ENCODE data around the gene ALKBH5. TPM values are rescaled to one million over a fixed set of nuclear protein-coding genes. Genes with fewer than 3 reads are reported as not detected.

ALKBH5 gene
- total and polyA plus RNA-seq, 9 of the 15 experiments (the other 6 are each of a cell fraction or from before 2014, with no cell fraction given), result 11.4 to 70.0 (median 47.4) TPM

GRCh38 chr17:18225121-18225641 is 41.6 kb downstream of the ALKBH5 start, which contains the start of gene LLGL1 (continued):
- TF ChIP-seq, protein P1, sequence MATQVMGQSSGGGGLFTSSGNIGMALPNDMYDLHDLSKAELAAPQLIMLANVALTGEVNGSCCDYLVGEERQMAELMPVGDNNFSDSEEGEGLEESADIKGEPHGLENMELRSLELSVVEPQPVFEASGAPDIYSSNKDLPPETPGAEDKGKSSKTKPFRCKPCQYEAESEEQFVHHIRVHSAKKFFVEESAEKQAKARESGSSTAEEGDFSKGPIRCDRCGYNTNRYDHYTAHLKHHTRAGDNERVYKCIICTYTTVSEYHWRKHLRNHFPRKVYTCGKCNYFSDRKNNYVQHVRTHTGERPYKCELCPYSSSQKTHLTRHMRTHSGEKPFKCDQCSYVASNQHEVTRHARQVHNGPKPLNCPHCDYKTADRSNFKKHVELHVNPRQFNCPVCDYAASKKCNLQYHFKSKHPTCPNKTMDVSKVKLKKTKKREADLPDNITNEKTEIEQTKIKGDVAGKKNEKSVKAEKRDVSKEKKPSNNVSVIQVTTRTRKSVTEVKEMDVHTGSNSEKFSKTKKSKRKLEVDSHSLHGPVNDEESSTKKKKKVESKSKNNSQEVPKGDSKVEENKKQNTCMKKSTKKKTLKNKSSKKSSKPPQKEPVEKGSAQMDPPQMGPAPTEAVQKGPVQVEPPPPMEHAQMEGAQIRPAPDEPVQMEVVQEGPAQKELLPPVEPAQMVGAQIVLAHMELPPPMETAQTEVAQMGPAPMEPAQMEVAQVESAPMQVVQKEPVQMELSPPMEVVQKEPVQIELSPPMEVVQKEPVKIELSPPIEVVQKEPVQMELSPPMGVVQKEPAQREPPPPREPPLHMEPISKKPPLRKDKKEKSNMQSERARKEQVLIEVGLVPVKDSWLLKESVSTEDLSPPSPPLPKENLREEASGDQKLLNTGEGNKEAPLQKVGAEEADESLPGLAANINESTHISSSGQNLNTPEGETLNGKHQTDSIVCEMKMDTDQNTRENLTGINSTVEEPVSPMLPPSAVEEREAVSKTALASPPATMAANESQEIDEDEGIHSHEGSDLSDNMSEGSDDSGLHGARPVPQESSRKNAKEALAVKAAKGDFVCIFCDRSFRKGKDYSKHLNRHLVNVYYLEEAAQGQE (IDR thresholded peaks at IDR 0.05; ENCODE audit: borderline replicate concordance), result no peak
- TF ChIP-seq, protein P1 (CRISPR knock-in tag; IDR thresholded peaks at IDR 0.05; ENCODE audit: low read depth), result no peak
- no peak for TF ChIP-seq SRSF7 (optimal IDR thresholded peaks at IDR 0.05; ENCODE audit: low read depth, low read length)
- TF ChIP-seq, protein P2, sequence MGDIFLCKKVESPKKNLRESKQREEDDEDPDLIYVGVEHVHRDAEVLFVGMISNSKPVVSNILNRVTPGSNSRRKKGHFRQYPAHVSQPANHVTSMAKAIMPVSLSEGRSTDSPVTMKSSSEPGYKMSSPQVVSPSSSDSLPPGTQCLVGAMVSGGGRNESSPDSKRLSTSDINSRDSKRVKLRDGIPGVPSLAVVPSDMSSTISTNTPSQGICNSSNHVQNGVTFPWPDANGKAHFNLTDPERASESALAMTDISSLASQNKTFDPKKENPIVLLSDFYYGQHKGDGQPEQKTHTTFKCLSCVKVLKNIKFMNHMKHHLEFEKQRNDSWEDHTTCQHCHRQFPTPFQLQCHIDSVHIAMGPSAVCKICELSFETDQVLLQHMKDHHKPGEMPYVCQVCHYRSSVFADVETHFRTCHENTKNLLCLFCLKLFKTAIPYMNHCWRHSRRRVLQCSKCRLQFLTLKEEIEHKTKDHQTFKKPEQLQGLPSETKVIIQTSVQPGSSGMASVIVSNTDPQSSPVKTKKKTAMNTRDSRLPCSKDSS (IDR thresholded peaks at IDR 0.05; ENCODE audit: low read depth, partially characterized antibody), result no peak
- TF ChIP-seq RBM22 (IDR thresholded peaks at IDR 0.05; ENCODE audit: low read depth, low read length, poor library complexity, severe bottlenecking), result no peak
- no peak for TF ChIP-seq ZNF146 (CRISPR knock-in tag; IDR thresholded peaks at IDR 0.05; ENCODE audit: unreplicated experiment)
- TF ChIP-seq, protein P3, sequence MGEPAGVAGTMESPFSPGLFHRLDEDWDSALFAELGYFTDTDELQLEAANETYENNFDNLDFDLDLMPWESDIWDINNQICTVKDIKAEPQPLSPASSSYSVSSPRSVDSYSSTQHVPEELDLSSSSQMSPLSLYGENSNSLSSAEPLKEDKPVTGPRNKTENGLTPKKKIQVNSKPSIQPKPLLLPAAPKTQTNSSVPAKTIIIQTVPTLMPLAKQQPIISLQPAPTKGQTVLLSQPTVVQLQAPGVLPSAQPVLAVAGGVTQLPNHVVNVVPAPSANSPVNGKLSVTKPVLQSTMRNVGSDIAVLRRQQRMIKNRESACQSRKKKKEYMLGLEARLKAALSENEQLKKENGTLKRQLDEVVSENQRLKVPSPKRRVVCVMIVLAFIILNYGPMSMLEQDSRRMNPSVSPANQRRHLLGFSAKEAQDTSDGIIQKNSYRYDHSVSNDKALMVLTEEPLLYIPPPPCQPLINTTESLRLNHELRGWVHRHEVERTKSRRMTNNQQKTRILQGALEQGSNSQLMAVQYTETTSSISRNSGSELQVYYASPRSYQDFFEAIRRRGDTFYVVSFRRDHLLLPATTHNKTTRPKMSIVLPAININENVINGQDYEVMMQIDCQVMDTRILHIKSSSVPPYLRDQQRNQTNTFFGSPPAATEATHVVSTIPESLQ (CRISPR knock-in tag; IDR thresholded peaks at IDR 0.05), result no peak
- 0 out of 2 replicates have a peak, but pooled peaks have one; percentile 20 for TF ChIP-seq ZNF766 (CRISPR knock-in tag; conservative IDR thresholded peaks at IDR 0.05)
- no peak for TF ChIP-seq SMAD1 (IDR thresholded peaks at IDR 0.05; ENCODE audit: low read depth, low read length, partially characterized antibody)
- TF ChIP-seq, protein P4, sequence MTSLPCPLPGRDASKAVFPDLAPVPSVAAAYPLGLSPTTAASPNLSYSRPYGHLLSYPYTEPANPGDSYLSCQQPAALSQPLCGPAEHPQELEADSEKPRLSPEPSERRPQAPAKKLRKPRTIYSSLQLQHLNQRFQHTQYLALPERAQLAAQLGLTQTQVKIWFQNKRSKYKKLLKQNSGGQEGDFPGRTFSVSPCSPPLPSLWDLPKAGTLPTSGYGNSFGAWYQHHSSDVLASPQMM (CRISPR knock-in tag; IDR thresholded peaks at IDR 0.05), result no peak
- TF ChIP-seq MTA1 (IDR thresholded peaks at IDR 0.05; ENCODE audit: borderline replicate concordance), result no peak
- TF ChIP-seq ZNF23 (CRISPR knock-in tag; IDR thresholded peaks at IDR 0.05), result no peak
- no peak for TF ChIP-seq CAMTA2 (CRISPR knock-in tag; conservative IDR thresholded peaks at IDR 0.05)
- no peak for TF ChIP-seq KLF16 (IDR thresholded peaks at IDR 0.05)
- TF ChIP-seq NFIC (IDR thresholded peaks at IDR 0.05), result no peak
- peak; percentile 49 for TF ChIP-seq POLR2G (IDR thresholded peaks at IDR 0.05; ENCODE audit: low read depth, low read length)
- TF ChIP-seq TCF7 (IDR thresholded peaks at IDR 0.05; ENCODE audit: borderline replicate concordance), result no peak
- no peak for TF ChIP-seq SMARCE1 (IDR thresholded peaks at IDR 0.05)
